ENCODE results near the gene SNX22. TPM values are rescaled to one million over a fixed set of nuclear protein-coding genes. Genes with fewer than 3 reads are reported as not detected.

Gene SNX22
- total and polyA plus RNA-seq, 9 of the 15 experiments (the other 6 are each of a cell fraction or from before 2014, with no cell fraction given), result 0.91 to 3.0 (median 2.0) TPM

- POLR2A ChIA-PET, result interaction anchor here (0.9 to 6.1 kb wide), 6 partner anchors 9 to 241 kb away, joined by 3 to 34 read pairs (median 4); partner anchors contain the start of genes CIAO2A, PPIB and TRIP4
- CTCF ChIA-PET (ENCODE audit: low intra/inter-chr PET ratio), result no interaction called here
- DNase-seq (ENCODE audit: extremely low read depth in 1 of 4, low spot score in 3 of 4) (no peak), FAIRE-seq (no peak), ATAC-seq (no peak)
- Histone ChIP-seq H3K27ac (ENCODE audit: extremely low read depth, low read depth, low read length) (peak overlapping the region; percentile 64; the same call in 1 of the 3 replicates), H3K9me1 (ENCODE audit: control insufficient read depth, insufficient read depth, low read length) (peaks cover 4% of the 10 kb centered on the region), H3K4me1 (replicated peaks in 1 of 2; ENCODE audit: control insufficient read depth in 2 of 2, insufficient read depth in 2 of 2, low read length in 2 of 2) (peaks cover 50 to 75% of the 10 kb centered on the region in 2 experiments), H3K9ac (ENCODE audit: insufficient read depth in 1 of 2, low read depth in 2 of 2, low read length in 2 of 2) (peak overlapping the region in 1 of 2 experiments; percentile 83; a peak in 3 of 4 replicates), H3K4me2 (ENCODE audit: insufficient read depth, low read length) (no peak overlapping the region; the same call in 1 of the 2 replicates), H2AFZ (ENCODE audit: low read depth, low read length) (0 out of 2 replicates have a peak overlapping the region, but pooled peaks have one; percentile 66), H4K20me1 (replicated peaks; ENCODE audit: control insufficient read depth, insufficient read depth, low read length) (peaks cover 15% of the 10 kb centered on the region; the same call in 1 of the 2 replicates), H3K79me2 (ENCODE audit: control insufficient read depth, insufficient read depth, low read length) (no peaks in the 10 kb centered on the region), H3K27me3 (ENCODE audit: control insufficient read depth in 2 of 2, insufficient read depth in 2 of 2, low read length in 2 of 2) (no peaks in the 10 kb centered on the region), H3K9me3 (replicated peaks; ENCODE audit: control insufficient read depth, insufficient read depth, low read depth, low read length) (no peaks in the 10 kb centered on the region), H3K4me3 (no peak overlapping the region), H3K36me3 (ENCODE audit: control insufficient read depth, insufficient read depth, low read length) (peaks cover 30% of the 10 kb centered on the region)
- 60% methylated on average over 6 of the region's 6 CpGs for WGBS (ENCODE audit: insufficient coverage, low coverage, missing lambda C conversion rate)
- in situ Hi-C loops (cut with MboI), result no loop called here
- intact Hi-C loops (cut with micrococcal nuclease), result no loop called here
- TF ChIP-seq ZNF277 (CRISPR knock-in tag; IDR thresholded peaks at IDR 0.05; ENCODE audit: borderline replicate concordance) (no peak), RHOXF2B (CRISPR knock-in tag; conservative IDR thresholded peaks at IDR 0.05) (no peak), DLX4 (CRISPR knock-in tag; IDR thresholded peaks at IDR 0.05) (no peak), CCAR2 (IDR thresholded peaks at IDR 0.05; ENCODE audit: low read depth, low read length) (no peak), XRCC5 (IDR thresholded peaks at IDR 0.05; ENCODE audit: low read depth, low read length) (no peak), TCFL5 (CRISPR knock-in tag; conservative IDR thresholded peaks at IDR 0.05) (no peak), ZNF436 (CRISPR knock-in tag; IDR thresholded peaks at IDR 0.05) (no peak), ZKSCAN1 (IDR thresholded peaks at IDR 0.05; ENCODE audit: low read depth, low read length) (no peak), POLR2AphosphoS5 (IDR thresholded peaks at IDR 0.05; ENCODE audit: control insufficient read depth, insufficient read depth, low read depth, low read length) (no peak), CSDE1 (IDR thresholded peaks at IDR 0.05) (no peak), TRIM25 (IDR thresholded peaks at IDR 0.05; ENCODE audit: borderline replicate concordance) (no peak), IFI16 (CRISPR knock-in tag; IDR thresholded peaks at IDR 0.05) (no peak)
- TF ChIP-seq, protein P1, sequence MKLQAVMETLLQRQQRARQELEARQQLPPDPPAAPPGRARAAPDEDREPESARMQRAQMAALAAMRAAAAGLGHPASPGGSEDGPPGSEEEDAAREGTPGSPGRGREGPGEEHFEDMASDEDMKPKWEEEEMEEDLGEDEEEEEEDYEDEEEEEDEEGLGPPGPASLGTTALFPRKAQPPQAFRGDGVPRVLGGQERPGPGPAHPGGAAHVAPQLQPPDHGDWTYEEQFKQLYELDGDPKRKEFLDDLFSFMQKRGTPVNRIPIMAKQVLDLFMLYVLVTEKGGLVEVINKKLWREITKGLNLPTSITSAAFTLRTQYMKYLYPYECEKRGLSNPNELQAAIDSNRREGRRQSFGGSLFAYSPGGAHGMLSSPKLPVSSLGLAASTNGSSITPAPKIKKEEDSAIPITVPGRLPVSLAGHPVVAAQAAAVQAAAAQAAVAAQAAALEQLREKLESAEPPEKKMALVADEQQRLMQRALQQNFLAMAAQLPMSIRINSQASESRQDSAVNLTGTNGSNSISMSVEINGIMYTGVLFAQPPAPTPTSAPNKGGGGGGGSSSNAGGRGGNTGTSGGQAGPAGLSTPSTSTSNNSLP (IDR thresholded peaks at IDR 0.05; ENCODE audit: borderline replicate concordance, low read depth, low read length), result no peak
- TF ChIP-seq, protein P2, sequence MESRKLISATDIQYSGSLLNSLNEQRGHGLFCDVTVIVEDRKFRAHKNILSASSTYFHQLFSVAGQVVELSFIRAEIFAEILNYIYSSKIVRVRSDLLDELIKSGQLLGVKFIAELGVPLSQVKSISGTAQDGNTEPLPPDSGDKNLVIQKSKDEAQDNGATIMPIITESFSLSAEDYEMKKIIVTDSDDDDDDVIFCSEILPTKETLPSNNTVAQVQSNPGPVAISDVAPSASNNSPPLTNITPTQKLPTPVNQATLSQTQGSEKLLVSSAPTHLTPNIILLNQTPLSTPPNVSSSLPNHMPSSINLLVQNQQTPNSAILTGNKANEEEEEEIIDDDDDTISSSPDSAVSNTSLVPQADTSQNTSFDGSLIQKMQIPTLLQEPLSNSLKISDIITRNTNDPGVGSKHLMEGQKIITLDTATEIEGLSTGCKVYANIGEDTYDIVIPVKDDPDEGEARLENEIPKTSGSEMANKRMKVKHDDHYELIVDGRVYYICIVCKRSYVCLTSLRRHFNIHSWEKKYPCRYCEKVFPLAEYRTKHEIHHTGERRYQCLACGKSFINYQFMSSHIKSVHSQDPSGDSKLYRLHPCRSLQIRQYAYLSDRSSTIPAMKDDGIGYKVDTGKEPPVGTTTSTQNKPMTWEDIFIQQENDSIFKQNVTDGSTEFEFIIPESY (CRISPR knock-in tag; IDR thresholded peaks at IDR 0.05), result no peak
- no TSS peak for BruUV-seq (replicated peaks)
Observed at GRCh38 chr15:64146041-64146440, 5.5 kb upstream of the SNX22 start.

Measured in K562 (cell line).